GM19351 (cell line): ENCODE measurements around the gene PTCHD4.

ENCODE experiments used
- ATAC-seq: cut with Tn5 transposase; IDR thresholded peaks from one replicate; pipeline ENCODE4 v1.9.1; 2021; ENCODE audit warnings: mild to moderate bottlenecking, moderate library complexity; ENCODE audit not compliant: unreplicated experiment

The PTCHD4 gene

GRCh38 chr6:48099713-48100587, 11.0 kb downstream of the PTCHD4 start:
- no peak for ATAC-seq

- ATAC-seq: no peak
Measured at GRCh38 chr6:48098923-48099322, 12.1 kb downstream of the PTCHD4 start.

- ATAC-seq: no peak
Measured at GRCh38 chr6:48092550-48093217, 18.3 kb downstream of the PTCHD4 start.

- no peak for ATAC-seq
Measured at GRCh38 chr6:48090546-48090945, 20.5 kb downstream of the PTCHD4 start.

GRCh38 chr6:48087448-48087847, 23.5 kb downstream of the PTCHD4 start:
- no peak for ATAC-seq

- ATAC-seq: no peak
Measured at GRCh38 chr6:48086187-48086586, 24.8 kb downstream of the PTCHD4 start.

GRCh38 chr6:48085131-48085741, 25.8 kb downstream of the PTCHD4 start:
- ATAC-seq: no peak

GRCh38 chr6:48084201-48084600, 26.8 kb downstream of the PTCHD4 start:
- ATAC-seq: no peak

- ATAC-seq: no peak
Measured at GRCh38 chr6:48080227-48081009, 30.6 kb downstream of the PTCHD4 start.

GRCh38 chr6:48078120-48078519, 32.9 kb downstream of the PTCHD4 start:
- no peak for ATAC-seq

GRCh38 chr6:48075181-48075580, 35.8 kb downstream of the PTCHD4 start:
- no peak for ATAC-seq

GRCh38 chr6:48073976-48074767, 36.8 kb downstream of the PTCHD4 start:
- no peak for ATAC-seq

- ATAC-seq: no peak
Measured at GRCh38 chr6:48071833-48072232, 39.2 kb downstream of the PTCHD4 start.

- ATAC-seq: no peak
Measured at GRCh38 chr6:48069280-48069679, 41.7 kb downstream of the PTCHD4 start.

GRCh38 chr6:48068278-48069251, 42.4 kb downstream of the PTCHD4 start:
- ATAC-seq: no peak

GRCh38 chr6:48067886-48068277, 43.1 kb downstream of the PTCHD4 start:
- ATAC-seq: no peak

GRCh38 chr6:48067148-48067712, 43.8 kb downstream of the PTCHD4 start:
- ATAC-seq: no peak

GRCh38 chr6:48061265-48061990, 49.6 kb downstream of the PTCHD4 start:
- ATAC-seq: no peak
